IMR-90 (cell line): ENCODE results near the gene UBTD1. TPM values are rescaled to one million over a fixed set of nuclear protein-coding genes. Genes with fewer than 3 reads are reported as not detected.

Experiments
- ATAC-seq: fragments of 200-7000 bp; cut with Tn5 transposase; 2 replicates; pipeline ENCODE4 v1.9.1; 2020; ENCODE audit warnings: low read depth, mild to moderate bottlenecking, moderate library complexity
- BruUV-seq: library from RNA; stranded (reverse); fragments of 400-500 nt; replicated peaks from 2 replicates; lab custom pipeline; 2021; lab: Mats Ljungman, UMichigan
- CTCF ChIA-PET: fragments of 300-600 bp; formaldehyde crosslinking; extraction: SDS; loops from one replicate; lab custom pipeline; 2021; ENCODE audit warnings: antibody characterized with exemption; lab: Yijun Ruan, JAX
- POLR2A ChIA-PET: fragments of 300-600 bp; sonication (Branson Sonifier 250); formaldehyde crosslinking; loops from one replicate; lab custom pipeline; 2022; ENCODE audit warnings: antibody characterized with exemption; ENCODE audit not compliant: unreplicated experiment; lab: Charles Lee
- DNase-seq: peaks from one replicate; pipeline ENCODE4 v3.0.0; 2013
- H2AFZ ChIP-seq: replicated peaks from 2 replicates; pipeline ENCODE3; 2013; ENCODE audit warnings: low read length, mild to moderate bottlenecking; ENCODE audit not compliant: poor library complexity
- H2AK5ac ChIP-seq: 2 replicates; pipeline ENCODE4 v1.6.1; 2013; ENCODE audit warnings: low read depth, low read length, inconsistent platforms
- H2AK9ac ChIP-seq: replicated peaks from 2 replicates; pipeline ENCODE3; 2013; ENCODE audit warnings: mild to moderate bottlenecking, low read depth, low read length, moderate library complexity; ENCODE audit not compliant: poor library complexity
- H2BK120ac ChIP-seq: 2 replicates; pipeline ENCODE4 v1.6.1; 2013; ENCODE audit warnings: low read depth, low read length, inconsistent platforms
- H2BK15ac ChIP-seq: 3 replicates; pipeline ENCODE4 v1.6.1; 2013; ENCODE audit warnings: low read depth, low read length, inconsistent platforms
- H2BK20ac ChIP-seq: 2 replicates; pipeline ENCODE4 v1.6.1; 2013; ENCODE audit warnings: low read depth, mild to moderate bottlenecking, inconsistent platforms, low read length, moderate library complexity
- H2BK5ac ChIP-seq: 2 replicates; pipeline ENCODE4 v1.6.1; 2013; ENCODE audit warnings: mild to moderate bottlenecking, low read depth, low read length, inconsistent platforms; ENCODE audit not compliant: poor library complexity, severe bottlenecking
- H3K14ac ChIP-seq: replicated peaks from 2 replicates; pipeline ENCODE4 v1.6.1; 2013; ENCODE audit warnings: low read depth, low read length, inconsistent platforms
- H3K18ac ChIP-seq: 2 replicates; pipeline ENCODE4 v1.6.1; 2013; ENCODE audit warnings: low read depth, low read length, control low read depth
- H3K23ac ChIP-seq: 2 replicates; pipeline ENCODE4 v1.6.1; 2013; ENCODE audit warnings: low read depth, low read length, inconsistent platforms
- H3K27ac ChIP-seq: 2 replicates; pipeline ENCODE4 v1.5.1; 2013; ENCODE audit warnings: mild to moderate bottlenecking, control low read depth, low read length; ENCODE audit not compliant: insufficient read depth
- H3K27me3 ChIP-seq: 2 replicates; pipeline ENCODE4 v1.6.1; 2013; ENCODE audit warnings: low read length; ENCODE audit not compliant: control insufficient read depth, insufficient read depth
- H3K36me3 ChIP-seq: 2 replicates; pipeline ENCODE4 v1.6.1; 2013; ENCODE audit warnings: low read length, mixed read lengths; ENCODE audit not compliant: control insufficient read depth, insufficient read depth
- H3K4ac ChIP-seq: 2 replicates; pipeline ENCODE4 v1.6.1; 2013; ENCODE audit warnings: low read depth, low read length, inconsistent platforms
- H3K4me1 ChIP-seq: 2 replicates; pipeline ENCODE4 v1.6.1; 2013; ENCODE audit warnings: low read length, mixed read lengths; ENCODE audit not compliant: control insufficient read depth, insufficient read depth
- H3K4me2 ChIP-seq: 2 replicates; pipeline ENCODE4 v1.6.1; 2013; ENCODE audit warnings: low read depth, mild to moderate bottlenecking, control low read depth, low read length, moderate library complexity
- H3K4me3 ChIP-seq: 2 replicates; pipeline ENCODE4 v1.5.1; 2013; ENCODE audit warnings: low read depth, mild to moderate bottlenecking, control low read depth, low read length, moderate library complexity; ENCODE audit not compliant: insufficient read depth
- H3K56ac ChIP-seq: 2 replicates; pipeline ENCODE4 v1.6.1; 2013; ENCODE audit warnings: low read length, inconsistent platforms; ENCODE audit not compliant: insufficient read depth; ENCODE audit errors: extremely low read depth
- H3K79me1 ChIP-seq, 2 experiments: 2 replicates each; pipeline ENCODE4 v1.6.1; 2013; ENCODE audit warnings: low read length in 2 of 2, inconsistent platforms in 1 of 2, low read depth in 1 of 2
- H3K9ac ChIP-seq: 2 replicates; pipeline ENCODE4 v1.6.1; 2013; ENCODE audit warnings: low read depth, low read length, control low read depth
- H3K9me1 ChIP-seq: 2 replicates; pipeline ENCODE4 v1.6.1; 2013; ENCODE audit warnings: low read length, inconsistent platforms; ENCODE audit not compliant: insufficient read depth
- H3K9me3 ChIP-seq: 2 replicates; pipeline ENCODE4 v1.6.1; 2013; ENCODE audit warnings: low read length; ENCODE audit not compliant: control insufficient read depth, insufficient read depth
- H4K20me1 ChIP-seq: 2 replicates; pipeline ENCODE4 v1.6.1; 2013; ENCODE audit warnings: low read length, inconsistent platforms; ENCODE audit not compliant: insufficient read depth
- H4K5ac ChIP-seq: 2 replicates; pipeline ENCODE4 v1.6.1; 2013; ENCODE audit warnings: mild to moderate bottlenecking, low read depth, low read length, control low read depth
- H4K8ac ChIP-seq, 2 experiments: 2 replicates each; pipeline ENCODE4 v1.6.1; 2013; ENCODE audit warnings: low read depth in 2 of 2, low read length in 2 of 2, control low read depth in 1 of 2, inconsistent platforms in 1 of 2
- H4K91ac ChIP-seq: 2 replicates; pipeline ENCODE4 v1.6.1; 2013; ENCODE audit warnings: low read depth, low read length, inconsistent platforms; ENCODE audit not compliant: insufficient read depth
- CEBPB ChIP-seq: IDR thresholded peaks from 2 replicates; pipeline ENCODE4 v1.6.1; 2012; ENCODE audit warnings: low read depth, low read length, improper control_type of control experiment
- CHD1 ChIP-seq: IDR thresholded peaks from 2 replicates; pipeline ENCODE4 v1.6.1; 2012; ENCODE audit warnings: low read depth, low read length, improper control_type of control experiment
- FOS ChIP-seq: fragments of 150-350 bp; IDR thresholded peaks from 2 replicates; pipeline ENCODE4 v1.6.1; 2016; ENCODE audit warnings: low read depth, low read length
- MAFK ChIP-seq: IDR thresholded peaks from 2 replicates; pipeline ENCODE4 v1.6.1; 2012; ENCODE audit warnings: low read depth, low read length, improper control_type of control experiment
- MAZ ChIP-seq: IDR thresholded peaks from 2 replicates; pipeline ENCODE4 v1.6.1; 2012; ENCODE audit warnings: low read depth, mild to moderate bottlenecking, low read length, improper control_type of control experiment, moderate library complexity, borderline replicate concordance
- MXI1 ChIP-seq: IDR thresholded peaks from 2 replicates; pipeline ENCODE4 v1.6.1; 2012; ENCODE audit warnings: low read depth, mild to moderate bottlenecking, low read length, moderate library complexity, borderline replicate concordance
- NFE2L2 ChIP-seq: fragments of 150-350 bp; IDR thresholded peaks from 2 replicates; pipeline ENCODE4 v1.6.1; 2016; ENCODE audit warnings: low read depth, mild to moderate bottlenecking, low read length
- POLR2A ChIP-seq: IDR thresholded peaks from 2 replicates; pipeline ENCODE4 v1.6.1; 2012; ENCODE audit warnings: mild to moderate bottlenecking, low read depth, low read length
- RAD21 ChIP-seq: IDR thresholded peaks from 2 replicates; pipeline ENCODE4 v1.6.1; 2012; ENCODE audit warnings: low read length, improper control_type of control experiment
- RCOR1 ChIP-seq: IDR thresholded peaks from 2 replicates; pipeline ENCODE4 v1.6.1; 2012; ENCODE audit warnings: mild to moderate bottlenecking, low read length, improper control_type of control experiment; ENCODE audit not compliant: insufficient replicate concordance
- RFX5 ChIP-seq: IDR thresholded peaks from 2 replicates; pipeline ENCODE4 v1.8.0; 2012; ENCODE audit warnings: low read depth, mild to moderate bottlenecking, low read length, moderate library complexity
- SMC3 ChIP-seq: fragments of 150-350 bp; IDR thresholded peaks from 2 replicates; pipeline ENCODE4 v1.6.1; 2016; ENCODE audit warnings: low read depth, mild to moderate bottlenecking, antibody characterized with exemption, low read length, moderate library complexity
- WGBS, 2 experiments: methylation state at CpG; one replicate each; pipeline versions ENCODE4 v1.1.5 to v1.1.7; 2013; ENCODE audit warnings: missing lambda C conversion rate in 2 of 2; ENCODE audit not compliant: insufficient read length in 1 of 2; ENCODE audit errors: extremely low coverage in 2 of 2; 5-methylcytosine and 5-hydroxymethylcytosine counted together
- dilution Hi-C: fragments of 300-500 bp; cut with HindIII; formaldehyde crosslinking; loops from one replicate; pipeline ENCODE4 v1.14.3; 2018; ENCODE audit warnings: low sequenced_read_pairs; ENCODE audit not compliant: unreplicated experiment
- in situ Hi-C: fragments of 300-500 bp; cut with MboI; formaldehyde crosslinking; loops from 3 replicates; pipeline ENCODE4 v1.14.3; 2019; ENCODE audit warnings: low sequenced_read_pairs, inconsistent platforms, mixed read lengths
- intact Hi-C: fragments of 100-400 bp; cut with micrococcal nuclease; formaldehyde crosslinking; loops from 2 replicates; pipeline ENCODE4 v1.10.0; 2022
- polyA plus RNA-seq, 3 experiments: library from polyadenylated mRNA; depleted of rRNA; stranded (reverse); fragments of >200 nt; gene quantifications; 2 replicates each; pipeline ENCODE4 v1.2.3, GENCODE V29; 2012; ENCODE audit warnings: low replicate concordance in 1 of 3
- total RNA-seq: library from RNA; depleted of rRNA; stranded (reverse); fragments of >200 nt; gene quantifications from 2 replicates; pipeline ENCODE4 v1.2.3, GENCODE V29; 2012
- TF ChIP-seq, protein P1 (sequence below): conservative IDR thresholded peaks from 2 replicates; pipeline ENCODE4 v1.5.1; 2012; ENCODE audit warnings: mild to moderate bottlenecking, low read depth, low read length, improper control_type of control experiment
- TF ChIP-seq, protein P2 (sequence below): fragments of 150-350 bp; IDR thresholded peaks from 2 replicates; pipeline ENCODE4 v1.6.1; 2016; ENCODE audit warnings: low read depth, mild to moderate bottlenecking, low read length, moderate library complexity, borderline replicate concordance
- TF ChIP-seq, protein P3 (sequence below): fragments of 150-350 bp; IDR thresholded peaks from 2 replicates; pipeline ENCODE4 v1.6.1; 2017; ENCODE audit warnings: mild to moderate bottlenecking, antibody characterized with exemption, low read length, low read depth

Gene UBTD1
- total and polyA plus RNA-seq, 2 of the 4 experiments (the other 2 are of a cell fraction), result 21.9 to 44.9 TPM

DNA sequence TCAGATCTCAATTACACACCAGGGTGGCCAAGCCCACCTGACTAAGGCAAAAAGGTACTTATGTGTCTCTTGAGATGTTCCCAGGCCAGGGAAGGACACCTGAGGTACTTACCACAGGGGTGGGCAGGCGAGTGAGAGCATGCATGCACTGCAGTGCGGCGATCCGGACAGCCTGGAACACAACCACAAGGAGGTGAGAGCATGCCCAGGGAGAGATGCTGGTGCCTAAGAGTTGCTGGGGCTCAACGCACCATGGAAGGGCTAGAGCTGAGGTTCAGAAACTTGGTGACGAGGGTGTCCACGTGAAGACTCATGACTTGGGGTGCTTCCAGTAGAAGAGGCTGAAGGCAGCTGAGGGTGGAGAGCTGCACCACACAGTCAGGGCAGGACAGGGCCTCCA, 39.6 kb upstream of the UBTD1 start:
- WGBS, 2 experiments, result 100% methylated on average over 4 of the region's 7 CpGs; no CpG with 5 or more reads in 1 of the 2 experiments
- BruUV-seq, result no TSS peak
- TF ChIP-seq, protein P1, sequence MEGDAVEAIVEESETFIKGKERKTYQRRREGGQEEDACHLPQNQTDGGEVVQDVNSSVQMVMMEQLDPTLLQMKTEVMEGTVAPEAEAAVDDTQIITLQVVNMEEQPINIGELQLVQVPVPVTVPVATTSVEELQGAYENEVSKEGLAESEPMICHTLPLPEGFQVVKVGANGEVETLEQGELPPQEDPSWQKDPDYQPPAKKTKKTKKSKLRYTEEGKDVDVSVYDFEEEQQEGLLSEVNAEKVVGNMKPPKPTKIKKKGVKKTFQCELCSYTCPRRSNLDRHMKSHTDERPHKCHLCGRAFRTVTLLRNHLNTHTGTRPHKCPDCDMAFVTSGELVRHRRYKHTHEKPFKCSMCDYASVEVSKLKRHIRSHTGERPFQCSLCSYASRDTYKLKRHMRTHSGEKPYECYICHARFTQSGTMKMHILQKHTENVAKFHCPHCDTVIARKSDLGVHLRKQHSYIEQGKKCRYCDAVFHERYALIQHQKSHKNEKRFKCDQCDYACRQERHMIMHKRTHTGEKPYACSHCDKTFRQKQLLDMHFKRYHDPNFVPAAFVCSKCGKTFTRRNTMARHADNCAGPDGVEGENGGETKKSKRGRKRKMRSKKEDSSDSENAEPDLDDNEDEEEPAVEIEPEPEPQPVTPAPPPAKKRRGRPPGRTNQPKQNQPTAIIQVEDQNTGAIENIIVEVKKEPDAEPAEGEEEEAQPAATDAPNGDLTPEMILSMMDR, result no peak
- TF ChIP-seq RFX5, result no peak
- TF ChIP-seq FOS, result no peak
- TF ChIP-seq CEBPB, result no peak
- TF ChIP-seq, protein P2, sequence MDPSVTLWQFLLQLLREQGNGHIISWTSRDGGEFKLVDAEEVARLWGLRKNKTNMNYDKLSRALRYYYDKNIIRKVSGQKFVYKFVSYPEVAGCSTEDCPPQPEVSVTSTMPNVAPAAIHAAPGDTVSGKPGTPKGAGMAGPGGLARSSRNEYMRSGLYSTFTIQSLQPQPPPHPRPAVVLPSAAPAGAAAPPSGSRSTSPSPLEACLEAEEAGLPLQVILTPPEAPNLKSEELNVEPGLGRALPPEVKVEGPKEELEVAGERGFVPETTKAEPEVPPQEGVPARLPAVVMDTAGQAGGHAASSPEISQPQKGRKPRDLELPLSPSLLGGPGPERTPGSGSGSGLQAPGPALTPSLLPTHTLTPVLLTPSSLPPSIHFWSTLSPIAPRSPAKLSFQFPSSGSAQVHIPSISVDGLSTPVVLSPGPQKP, result no peak
- TF ChIP-seq POLR2A, result no peak
- TF ChIP-seq MAFK, result no peak
- no peak for TF ChIP-seq NFE2L2
- TF ChIP-seq MXI1, result no peak
- no peak for TF ChIP-seq RAD21
- TF ChIP-seq SMC3, result no peak
- TF ChIP-seq MAZ, result no peak
- TF ChIP-seq, protein P3, sequence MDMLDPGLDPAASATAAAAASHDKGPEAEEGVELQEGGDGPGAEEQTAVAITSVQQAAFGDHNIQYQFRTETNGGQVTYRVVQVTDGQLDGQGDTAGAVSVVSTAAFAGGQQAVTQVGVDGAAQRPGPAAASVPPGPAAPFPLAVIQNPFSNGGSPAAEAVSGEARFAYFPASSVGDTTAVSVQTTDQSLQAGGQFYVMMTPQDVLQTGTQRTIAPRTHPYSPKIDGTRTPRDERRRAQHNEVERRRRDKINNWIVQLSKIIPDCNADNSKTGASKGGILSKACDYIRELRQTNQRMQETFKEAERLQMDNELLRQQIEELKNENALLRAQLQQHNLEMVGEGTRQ, result no peak
- no peak for TF ChIP-seq RCOR1
- TF ChIP-seq CHD1, result no peak
- no peak overlapping the region for H3K18ac ChIP-seq
- H2BK120ac ChIP-seq, result no peak overlapping the region
- ATAC-seq, result no peak
- dilution Hi-C loops, result no loop called here
- peaks cover 10% of the 10 kb centered on the region for H4K20me1 ChIP-seq
- no peak overlapping the region for H2AFZ ChIP-seq
- H2BK15ac ChIP-seq, result no peak overlapping the region
- no peak overlapping the region for H2AK5ac ChIP-seq
- no peaks in the 10 kb centered on the region for H3K27me3 ChIP-seq
- H4K5ac ChIP-seq, result no peak overlapping the region
- no peak overlapping the region for H3K9ac ChIP-seq
- H3K4me1 ChIP-seq, result peaks cover 3% of the 10 kb centered on the region; the same call in 1 of the 2 replicates
- no peak overlapping the region for H3K4me3 ChIP-seq
- no peak overlapping the region for H2BK20ac ChIP-seq
- H3K9me1 ChIP-seq, result 0 out of 2 replicates have a peak, but pooled peaks cover 1% of the 10 kb centered on the region
- H3K14ac ChIP-seq, result no peak overlapping the region
- no peak overlapping the region for H3K56ac ChIP-seq
- no peak for DNase-seq
- peaks cover 21 to 48% of the 10 kb centered on the region in 2 experiments for H3K79me1 ChIP-seq
- peaks cover 80% of the 10 kb centered on the region for H3K36me3 ChIP-seq
- H3K4me2 ChIP-seq, result no peak overlapping the region
- H2BK5ac ChIP-seq, result no peak overlapping the region
- intact Hi-C loops, result no loop called here
- H4K8ac ChIP-seq, result no peak overlapping the region
- ChIA-PET POLR2A (no interaction called here), CTCF (no interaction called here)
- no peak overlapping the region for H3K23ac ChIP-seq
- no peak overlapping the region for H3K4ac ChIP-seq
- no peak overlapping the region for H2AK9ac ChIP-seq
- in situ Hi-C loops, result no loop called here
- H3K9me3 ChIP-seq, result no peaks in the 10 kb centered on the region
- no peak overlapping the region for H3K27ac ChIP-seq
- H4K91ac ChIP-seq, result no peak overlapping the region
